GM12878 (cell line): Measurements from ENCODE around the gene TEX261. TPM values are rescaled to one million over a fixed set of nuclear protein-coding genes. Genes with fewer than 3 reads are reported as not detected.

Experiments
- ATAC-seq: fragments of 200-7000 bp; cut with Tn5 transposase; 3 replicates; pipeline ENCODE4 v1.9.1; 2020; ENCODE audit warnings: mild to moderate bottlenecking, moderate library complexity
- BruUV-seq: library from RNA; stranded (reverse); fragments of 400-500 nt; replicated peaks from 2 replicates; lab custom pipeline; 2021; lab: Mats Ljungman, UMichigan
- CTCF ChIA-PET: fragments of 300-600 bp; sonication (Branson Sonifier 250); formaldehyde crosslinking; extraction: SDS; loops from one replicate; lab custom pipeline; 2021; ENCODE audit warnings: inconsistent platforms; lab: Yijun Ruan, JAX
- POLR2A ChIA-PET: fragments of 350-600 bp; formaldehyde crosslinking; extraction: SDS; loops from one replicate; lab custom pipeline; 2021; ENCODE audit warnings: inconsistent platforms; lab: Charles Lee
- RAD21 ChIA-PET: fragments of 300-600 bp; sonication (Branson Sonifier 250); formaldehyde crosslinking; loops from one replicate; lab custom pipeline; 2023; ENCODE audit warnings: antibody characterized with exemption; ENCODE audit not compliant: unreplicated experiment; lab: Charles Lee
- SMC1A ChIA-PET: fragments of 300-600 bp; sonication (Branson Sonifier 250); formaldehyde crosslinking; loops from one replicate; lab custom pipeline; 2023; ENCODE audit not compliant: unreplicated experiment, uncharacterized antibody; lab: Charles Lee
- DNase-seq: peaks from one replicate; pipeline ENCODE4 v3.0.0-alpha.2; 2011; ENCODE audit warnings: low read depth, low spot score
- FAIRE-seq: peaks from 3 replicates; lab custom pipeline; 2011; peaks lifted over from hg19 to GRCh38; lab: Jason Lieb, UNC
- H2AFZ ChIP-seq: 2 replicates; pipeline ENCODE4 v1.6.0; 2011; ENCODE audit warnings: low read depth, low read length, control low read depth; ENCODE audit not compliant: control insufficient read depth
- H3K27ac ChIP-seq: 2 replicates; pipeline ENCODE4 v1.5.1; 2011; ENCODE audit warnings: control low read depth; ENCODE audit not compliant: control insufficient read depth, insufficient read depth
- H3K27me3 ChIP-seq, 2 experiments: replicated peaks in 1 of 2; 2 replicates each; pipeline versions ENCODE4 v1.6.0 to v1.6.1; 2011; ENCODE audit warnings: low read length in 1 of 2; ENCODE audit not compliant: control insufficient read depth in 2 of 2, insufficient read depth in 2 of 2
- H3K36me3 ChIP-seq, 2 experiments: 2 replicates each; pipeline ENCODE4 v1.5.1; 2011; ENCODE audit warnings: low read length in 1 of 2; ENCODE audit not compliant: control insufficient read depth in 2 of 2, insufficient read depth in 2 of 2
- H3K4me1 ChIP-seq: 2 replicates; pipeline ENCODE4 v1.6.1; 2011; ENCODE audit warnings: mild to moderate bottlenecking, low read length, moderate library complexity, mixed read lengths; ENCODE audit not compliant: control insufficient read depth, insufficient read depth
- H3K4me2 ChIP-seq: 2 replicates; pipeline ENCODE4 v1.6.0; 2011; ENCODE audit warnings: control low read depth; ENCODE audit not compliant: control insufficient read depth, insufficient read depth
- H3K4me3 ChIP-seq: fragments of 200-600 bp; sonication (generic); 2 replicates; pipeline ENCODE4 v1.5.1; 2016
- H3K79me2 ChIP-seq: 2 replicates; pipeline ENCODE4 v1.6.0; 2011; ENCODE audit warnings: low read length; ENCODE audit not compliant: control insufficient read depth, insufficient read depth
- H3K9ac ChIP-seq: 2 replicates; pipeline ENCODE4 v1.8.0; 2011; ENCODE audit warnings: low read length, control low read depth, mixed read lengths; ENCODE audit not compliant: control insufficient read depth, insufficient read depth
- H3K9me3 ChIP-seq: replicated peaks from 3 replicates; pipeline ENCODE4 v1.5.1; 2011; ENCODE audit warnings: mild to moderate bottlenecking, low read length; ENCODE audit not compliant: control insufficient read depth, insufficient read depth
- H4K20me1 ChIP-seq: 2 replicates; pipeline ENCODE4 v1.6.0; 2011; ENCODE audit not compliant: control insufficient read depth, insufficient read depth
- CBX5 ChIP-seq: sonication (generic); IDR thresholded peaks from 2 replicates; pipeline ENCODE4 v1.6.1; 2016; ENCODE audit warnings: low read depth, moderate library complexity, mild to moderate bottlenecking, inconsistent platforms
- CEBPZ ChIP-seq: fragments of 150-350 bp; IDR thresholded peaks from 2 replicates; pipeline ENCODE4 v1.6.1; 2016; ENCODE audit warnings: low read depth, low read length
- DPF2 ChIP-seq: fragments of 450-650 bp; IDR thresholded peaks from 2 replicates; pipeline ENCODE4 v1.6.1; 2017; ENCODE audit warnings: mild to moderate bottlenecking
- EED ChIP-seq: sonication (generic); IDR thresholded peaks from 2 replicates; pipeline ENCODE4 v1.6.1; 2016; ENCODE audit warnings: antibody characterized with exemption, low read depth
- EZH2 ChIP-seq: IDR thresholded peaks from 2 replicates; pipeline ENCODE4 v1.6.1; 2012; ENCODE audit warnings: low read depth, mild to moderate bottlenecking, control low read depth, inconsistent platforms, low read length, borderline replicate concordance; ENCODE audit not compliant: control insufficient read depth
- IRF4 ChIP-seq: IDR thresholded peaks from 2 replicates; pipeline ENCODE4 v1.6.1; 2011; ENCODE audit warnings: low read depth, low read length
- JUND ChIP-seq: IDR thresholded peaks from 2 replicates; pipeline ENCODE4 v1.6.1; 2012; ENCODE audit warnings: low read depth, mild to moderate bottlenecking, low read length, improper control_type of control experiment, moderate library complexity
- KAT2A ChIP-seq: conservative IDR thresholded peaks from 2 replicates; pipeline ENCODE4 v1.6.1; 2011; ENCODE audit warnings: low read depth, low read length; ENCODE audit not compliant: control insufficient read depth
- LARP7 ChIP-seq: fragments of 450-650 bp; IDR thresholded peaks from 2 replicates; pipeline ENCODE4 v1.6.1; 2017; ENCODE audit warnings: mild to moderate bottlenecking
- PAX8 ChIP-seq: fragments of 450-650 bp; IDR thresholded peaks from 2 replicates; pipeline ENCODE4 v1.6.1; 2017; ENCODE audit warnings: mild to moderate bottlenecking, moderate library complexity
- POLR2AphosphoS5 ChIP-seq: IDR thresholded peaks from 2 replicates; pipeline ENCODE4 v1.6.1; 2011; ENCODE audit warnings: mild to moderate bottlenecking, low read length, inconsistent platforms
- SIN3A ChIP-seq: IDR thresholded peaks from 2 replicates; pipeline ENCODE4 v1.6.1; 2012; ENCODE audit warnings: low read depth, low read length, improper control_type of control experiment
- SMC3 ChIP-seq: IDR thresholded peaks from 2 replicates; pipeline ENCODE4 v1.6.1; 2011; ENCODE audit warnings: low read length, improper control_type of control experiment, borderline replicate concordance
- SP1 ChIP-seq: IDR thresholded peaks from one replicate; pipeline ENCODE4 v1.6.1; 2011; ENCODE audit warnings: low read depth, low read length
- YBX1 ChIP-seq: fragments of 450-650 bp; IDR thresholded peaks from 2 replicates; pipeline ENCODE4 v1.6.1; 2016; ENCODE audit warnings: antibody characterized with exemption
- ZBED1 ChIP-seq: IDR thresholded peaks from 2 replicates; pipeline ENCODE4 v1.6.1; 2016; ENCODE audit warnings: borderline replicate concordance
- ZZZ3 ChIP-seq: IDR thresholded peaks from 2 replicates; pipeline ENCODE4 v1.6.1; 2011; ENCODE audit warnings: low read depth; ENCODE audit not compliant: control insufficient read depth, insufficient read length
- WGBS: methylation state at CpG from one replicate; pipeline ENCODE4 v1.1.6; 2016; ENCODE audit warnings: low lambda C conversion rate; ENCODE audit not compliant: insufficient replicate concordance, insufficient coverage; ENCODE audit errors: missing lambda C conversion rate; 5-methylcytosine and 5-hydroxymethylcytosine counted together
- in situ Hi-C: fragments of 300-500 bp; cut with MboI; formaldehyde crosslinking; loops from 9 replicates; pipeline ENCODE4 v1.14.3; 2018; ENCODE audit warnings: mixed read lengths
- intact Hi-C: fragments of 100-400 bp; cut with micrococcal nuclease; formaldehyde crosslinking; loops from one replicate; pipeline ENCODE4 v1.14.2; 2022; ENCODE audit not compliant: unreplicated experiment
- polyA plus RNA-seq, 11 experiments: library from polyadenylated mRNA; depleted of rRNA in 4 of 11; unstranded in 6 of 11; stranded (reverse) in 5 of 11; fragments of >200 nt; fragmentation: Nextera tagmentation in 4 of 11; fragmentation: Illumina TruSeq in 1 of 11; extraction: Ambion mirVana in 4 of 11; extraction: Trizol in 1 of 11; gene quantifications; 1 replicate in 1 of 11; 2 replicates in 10 of 11; pipeline versions ENCODE4 v1.2.1 to v1.2.3, GENCODE V29; 2011 to 2016; ENCODE audit warnings: inconsistent platforms in 2 of 11, missing spikeins in 2 of 11, low read depth in 1 of 11
- total RNA-seq, 4 experiments: library from RNA; depleted of rRNA in 3 of 4; stranded (reverse); fragments of >200 nt in 3 of 4; fragmentation: Illumina TruSeq in 1 of 4; extraction: Trizol in 1 of 4; gene quantifications; 2 replicates each; pipeline versions ENCODE4 v1.2.1 to v1.2.3, GENCODE V29; 2013 to 2021
- TF ChIP-seq, protein P1 (sequence below): fragments of 450-650 bp; IDR thresholded peaks from 2 replicates; pipeline ENCODE4 v1.6.1; 2017; ENCODE audit warnings: antibody characterized with exemption, mild to moderate bottlenecking, moderate library complexity

The TEX261 gene
- total and polyA plus RNA-seq, 10 of the 15 experiments (the other 5 are each of a cell fraction or from before 2014, with no cell fraction given): 5.5 to 75.6 (median 40.3) TPM

- no peak for TF ChIP-seq CEBPZ
- TF ChIP-seq EZH2: no peak
- TF ChIP-seq IRF4: no peak
- no peak for TF ChIP-seq SMC3
These were observed 49.1 kb upstream of the TEX261 start (continued) for GRCh38 chr2:71043531-71044407.

DNA sequence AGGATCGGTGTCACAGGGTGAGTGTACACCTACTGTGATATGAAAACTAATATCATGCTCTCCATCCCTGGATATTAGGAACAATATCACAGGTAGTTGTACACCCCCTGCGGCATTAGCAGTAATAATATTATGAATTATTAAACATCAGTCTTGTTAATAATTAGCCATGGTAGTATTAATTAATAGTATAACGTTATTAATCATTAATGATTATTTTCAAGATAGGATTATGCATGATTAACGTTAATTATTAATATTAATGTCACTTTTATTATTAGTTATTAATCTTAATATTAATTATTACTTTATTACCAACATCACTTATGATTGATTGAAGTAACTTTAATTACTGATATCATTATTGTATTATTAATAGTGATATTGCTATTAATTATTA, 47.6 kb upstream of the TEX261 start:
- in situ Hi-C loops: no loop called here
- H3K4me1 ChIP-seq: no peaks in the 10 kb centered on the region
- TF ChIP-seq SIN3A (no peak), CBX5 (no peak), PAX8 (no peak), ZZZ3 (no peak), POLR2AphosphoS5 (no peak), SMC3 (no peak), YBX1 (no peak), LARP7 (no peak), ZBED1 (no peak), DPF2 (no peak), SP1 (no peak), KAT2A (no peak), JUND (no peak), EED (no peak)
- TF ChIP-seq, protein P1, sequence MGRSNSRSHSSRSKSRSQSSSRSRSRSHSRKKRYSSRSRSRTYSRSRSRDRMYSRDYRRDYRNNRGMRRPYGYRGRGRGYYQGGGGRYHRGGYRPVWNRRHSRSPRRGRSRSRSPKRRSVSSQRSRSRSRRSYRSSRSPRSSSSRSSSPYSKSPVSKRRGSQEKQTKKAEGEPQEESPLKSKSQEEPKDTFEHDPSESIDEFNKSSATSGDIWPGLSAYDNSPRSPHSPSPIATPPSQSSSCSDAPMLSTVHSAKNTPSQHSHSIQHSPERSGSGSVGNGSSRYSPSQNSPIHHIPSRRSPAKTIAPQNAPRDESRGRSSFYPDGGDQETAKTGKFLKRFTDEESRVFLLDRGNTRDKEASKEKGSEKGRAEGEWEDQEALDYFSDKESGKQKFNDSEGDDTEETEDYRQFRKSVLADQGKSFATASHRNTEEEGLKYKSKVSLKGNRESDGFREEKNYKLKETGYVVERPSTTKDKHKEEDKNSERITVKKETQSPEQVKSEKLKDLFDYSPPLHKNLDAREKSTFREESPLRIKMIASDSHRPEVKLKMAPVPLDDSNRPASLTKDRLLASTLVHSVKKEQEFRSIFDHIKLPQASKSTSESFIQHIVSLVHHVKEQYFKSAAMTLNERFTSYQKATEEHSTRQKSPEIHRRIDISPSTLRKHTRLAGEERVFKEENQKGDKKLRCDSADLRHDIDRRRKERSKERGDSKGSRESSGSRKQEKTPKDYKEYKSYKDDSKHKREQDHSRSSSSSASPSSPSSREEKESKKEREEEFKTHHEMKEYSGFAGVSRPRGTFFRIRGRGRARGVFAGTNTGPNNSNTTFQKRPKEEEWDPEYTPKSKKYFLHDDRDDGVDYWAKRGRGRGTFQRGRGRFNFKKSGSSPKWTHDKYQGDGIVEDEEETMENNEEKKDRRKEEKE: no peak

More for the DNA sequence above, 47.6 kb upstream of the TEX261 start:
- Histone ChIP-seq H3K27me3 (no peaks in the 10 kb centered on the region), H3K36me3 (no peaks in the 10 kb centered on the region), H3K4me2 (no peak overlapping the region), H3K4me3 (no peak overlapping the region), H3K27ac (no peak overlapping the region), H4K20me1 (no peaks in the 10 kb centered on the region), H2AFZ (no peak overlapping the region), H3K79me2 (no peaks in the 10 kb centered on the region), H3K9ac (no peak overlapping the region), H3K9me3 (no peaks in the 10 kb centered on the region)
- ATAC-seq (no peak), DNase-seq (no peak), FAIRE-seq (no peak)
- ChIA-PET SMC1A (no interaction called here), CTCF (no interaction called here), RAD21 (no interaction called here), POLR2A (no interaction called here)
- no TSS peak for BruUV-seq
- WGBS: 56% methylated on average over 4 of the region's 4 CpGs
- intact Hi-C loops: no loop called here
